SU-DHL-6 (cell line): ENCODE measurements around the gene IFT25.

Source experiments
- H2AFZ ChIP-seq: fragments of 200-600 bp; sonication (generic); 2 replicates; pipeline ENCODE4 v1.6.1; 2014; ENCODE audit warnings: low read depth, mild to moderate bottlenecking, moderate library complexity, mixed read lengths, antibody characterized with exemption, low read length; ENCODE audit not compliant: severe bottlenecking
- H3F3A ChIP-seq: fragments of 200-600 bp; shearing (Covaris generic); 2 replicates; pipeline ENCODE4 v1.6.0; 2016; ENCODE audit warnings: antibody characterized with exemption, mild to moderate bottlenecking; ENCODE audit not compliant: insufficient read depth
- H3K27ac ChIP-seq: fragments of 200-600 bp; sonication (generic); 2 replicates; pipeline ENCODE4 v1.5.1; 2016; ENCODE audit warnings: low read depth, mild to moderate bottlenecking, low read length, moderate library complexity, mixed read lengths
- H3K27me3 ChIP-seq: fragments of 200-600 bp; sonication (generic), shearing (Covaris generic); 2 replicates; pipeline ENCODE4 v1.6.0; 2014; ENCODE audit warnings: mild to moderate bottlenecking, low read length
- H3K36me3 ChIP-seq: fragments of 200-600 bp; sonication (generic); 2 replicates; pipeline ENCODE4 v1.6.1; 2014; ENCODE audit warnings: mild to moderate bottlenecking, low read length, mixed read lengths
- H3K4me2 ChIP-seq: fragments of 300-600, 200-600 bp; shearing (Covaris generic), sonication (generic); 2 replicates; pipeline ENCODE4 v1.6.0; 2014; ENCODE audit warnings: low read length, low read depth, mild to moderate bottlenecking; ENCODE audit not compliant: poor library complexity, severe bottlenecking
- H3K4me3 ChIP-seq: fragments of 200-600 bp; sonication (generic); 2 replicates; pipeline ENCODE4 v1.5.1; 2014; ENCODE audit warnings: antibody characterized with exemption, low read length, mild to moderate bottlenecking, mixed read lengths; ENCODE audit not compliant: insufficient read depth, poor library complexity, severe bottlenecking
- H3K79me2 ChIP-seq: fragments of 200-600 bp; sonication (generic); 2 replicates; pipeline ENCODE4 v1.6.1; 2014; ENCODE audit warnings: mild to moderate bottlenecking, low read length, moderate library complexity; ENCODE audit not compliant: insufficient read depth
- H3K9ac ChIP-seq: fragments of 200-600 bp; sonication (generic); 2 replicates; pipeline ENCODE4 v1.7.0; 2014; ENCODE audit warnings: mild to moderate bottlenecking, low read length
- H3K9me2 ChIP-seq: fragments of 200-600 bp; sonication (generic); replicated peaks from 2 replicates; pipeline ENCODE4 v1.6.1; 2014; ENCODE audit warnings: low read length; ENCODE audit not compliant: insufficient read depth
- H3K9me3 ChIP-seq: fragments of 200-600 bp; sonication (generic); 2 replicates; pipeline ENCODE4 v1.6.1; 2014; ENCODE audit warnings: low read length, mixed read lengths; ENCODE audit not compliant: insufficient read depth
- H4K20me1 ChIP-seq: fragments of 200-600 bp; sonication (generic); 2 replicates; pipeline ENCODE4 v1.6.1; 2014; ENCODE audit warnings: low read depth, mild to moderate bottlenecking, antibody characterized with exemption, low read length, moderate library complexity, mixed read lengths
- CTCF ChIP-seq: fragments of 200-600 bp; sonication (generic); IDR thresholded peaks from one replicate; pipeline ENCODE4 v1.5.1; 2017; ENCODE audit warnings: antibody characterized with exemption, mild to moderate bottlenecking, low read length, moderate library complexity; ENCODE audit not compliant: insufficient read depth, poor library complexity, severe bottlenecking
- EZH2phosphoT487 ChIP-seq: fragments of 200-600 bp; sonication (generic), shearing (Covaris generic); conservative IDR thresholded peaks from 2 replicates; pipeline ENCODE4 v1.6.1; 2018; ENCODE audit warnings: mild to moderate bottlenecking, antibody characterized with exemption, low read length, moderate library complexity, mixed read lengths

The IFT25 gene

GRCh38 chr1:53957194-53957818, 11.8 kb upstream of the IFT25 start:
- Histone ChIP-seq H4K20me1 (peaks cover 3% of the 10 kb centered on the region; the same call in 1 of the 2 replicates), H3K79me2 (no peaks in the 10 kb centered on the region; the same call in 1 of the 2 replicates), H3K9me2 (no peaks in the 10 kb centered on the region), H3F3A (0 out of 2 replicates have a peak, but pooled peaks cover 4% of the 10 kb centered on the region), H3K9me3 (no peaks in the 10 kb centered on the region), H3K9ac (no peak overlapping the region), H3K4me2 (no peak overlapping the region), H2AFZ (no peak overlapping the region), H3K27me3 (no peaks in the 10 kb centered on the region), H3K4me3 (no peak overlapping the region), H3K36me3 (peaks cover 11% of the 10 kb centered on the region; the same call in 1 of the 2 replicates), H3K27ac (no peak overlapping the region)
- TF ChIP-seq EZH2phosphoT487: no peak
- TF ChIP-seq CTCF: no peak

GRCh38 chr1:53956308-53957168, 11.0 kb upstream of the IFT25 start:
- no peaks in the 10 kb centered on the region for H3K27me3 ChIP-seq
- H3K27ac ChIP-seq: no peak overlapping the region
- H3K36me3 ChIP-seq: peaks cover 4% of the 10 kb centered on the region; the same call in 1 of the 2 replicates
- peaks cover 3% of the 10 kb centered on the region; the same call in 1 of the 2 replicates for H4K20me1 ChIP-seq
- no peak overlapping the region for H3K4me3 ChIP-seq
- no peaks in the 10 kb centered on the region for H3K9me3 ChIP-seq
- H3K4me2 ChIP-seq: no peak overlapping the region
- no peak overlapping the region for H3K9ac ChIP-seq
- H3F3A ChIP-seq: 0 out of 2 replicates have a peak, but pooled peaks cover 4% of the 10 kb centered on the region
- H3K79me2 ChIP-seq: no peaks in the 10 kb centered on the region; the same call in 1 of the 2 replicates
- H3K9me2 ChIP-seq: no peaks in the 10 kb centered on the region
- H2AFZ ChIP-seq: no peak overlapping the region
- TF ChIP-seq EZH2phosphoT487 (no peak), CTCF (no peak)

- H3K9me2 ChIP-seq: no peaks in the 10 kb centered on the region
- no peak overlapping the region for H3K4me2 ChIP-seq
- peaks cover 5% of the 10 kb centered on the region; the same call in 1 of the 2 replicates for H3K79me2 ChIP-seq
- H3K9ac ChIP-seq: no peak overlapping the region
- no peak overlapping the region for H3K27ac ChIP-seq
- no peak overlapping the region for H3K4me3 ChIP-seq
- H3K9me3 ChIP-seq: no peaks in the 10 kb centered on the region
- no peak overlapping the region for H2AFZ ChIP-seq
- no peaks in the 10 kb centered on the region for H3F3A ChIP-seq
- H4K20me1 ChIP-seq: peaks cover 3% of the 10 kb centered on the region; the same call in 1 of the 2 replicates
- no peaks in the 10 kb centered on the region for H3K27me3 ChIP-seq
- TF ChIP-seq EZH2phosphoT487: no peak
- TF ChIP-seq CTCF: no peak
- H3K36me3 ChIP-seq: 0 out of 2 replicates have a peak, but pooled peaks cover 4% of the 10 kb centered on the region
Observed at GRCh38 chr1:53954128-53954527, 8.6 kb upstream of the IFT25 start.
